Activated T-helper 1 cell treated with anti-CD3 and anti-CD28 coated beads, Interleukin-12 subunit alpha, Interleukin-12 subunit beta, Interleukin-2, Interleukin-4 antibody, amounts not matched to agents 30 ng/mL and 10 ng/mL and 1 ng/mL, durations not matched to agents 14 hours and 24 hours and 36 hours (primary cell): Measurements from ENCODE around the gene ANKRD44. TPM values are rescaled to one million over a fixed set of nuclear protein-coding genes. Genes with fewer than 3 reads are reported as not detected.

Experiments used
- DNase-seq: peaks from one replicate; pipeline ENCODE4 v3.0.0; 2021; ENCODE audit warnings: low spot score
- H3K27ac Mint-ChIP-seq: one replicate; pipeline ENCODE4 v1.8.0; 2021; ENCODE audit warnings: mild to moderate bottlenecking, mixed read lengths
- H3K27me3 Mint-ChIP-seq: one replicate; pipeline ENCODE4 v1.8.0; 2022; ENCODE audit warnings: mild to moderate bottlenecking, moderate library complexity, mixed read lengths; ENCODE audit not compliant: insufficient read depth
- H3K36me3 Mint-ChIP-seq: one replicate; pipeline ENCODE4 v1.8.0; 2021; ENCODE audit warnings: low read depth, mixed read lengths
- H3K4me1 Mint-ChIP-seq: one replicate; pipeline ENCODE4 v1.8.0; 2021; ENCODE audit warnings: low read depth, mixed read lengths
- H3K4me3 Mint-ChIP-seq: one replicate; pipeline ENCODE4 v1.8.0; 2021; ENCODE audit warnings: mild to moderate bottlenecking, moderate library complexity, mixed read lengths
- H3K9me3 Mint-ChIP-seq: one replicate; pipeline ENCODE4 v1.8.0; 2021; ENCODE audit warnings: mixed read lengths
- intact Hi-C: fragments of 100-400 bp; cut with micrococcal nuclease; formaldehyde crosslinking; loops from one replicate; pipeline ENCODE4 v1.15.1; 2024
- total RNA-seq: library from RNA; stranded (reverse); gene quantifications from 2 replicates; pipeline ENCODE4 v1.2.3, GENCODE V29; 2022

The ANKRD44 gene
- total RNA-seq, 1 donor from 2014 or later: 159 TPM

DNA sequence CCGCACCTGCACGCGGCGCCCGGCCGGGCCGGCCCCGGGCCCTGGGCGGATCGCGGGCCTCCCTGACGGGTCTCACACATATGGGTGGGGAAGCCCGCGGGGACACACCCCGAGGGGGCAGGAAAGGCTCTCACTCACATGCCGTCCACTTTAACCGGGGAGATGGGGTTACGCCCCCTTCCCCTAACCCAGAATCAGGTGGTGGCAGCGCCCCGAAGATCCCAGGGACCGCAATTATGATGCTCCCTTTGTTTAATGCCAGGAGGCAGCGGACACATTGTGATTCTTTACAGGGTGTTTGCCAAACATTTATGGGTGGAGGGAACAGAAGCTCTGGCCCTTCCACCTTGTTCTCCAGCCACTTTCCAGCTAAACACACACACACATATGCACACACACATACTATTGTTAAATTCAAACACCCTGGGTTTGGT is 424 bp upstream of the ANKRD44 start:
- Mint-ChIP-seq H3K27me3 (no peaks in the 10 kb centered on the region), H3K4me3 (peak overlapping the region; percentile 85), H3K27ac (peak overlapping the region; percentile 90), H3K4me1 (peaks cover 63% of the 10 kb centered on the region), H3K9me3 (no peaks in the 10 kb centered on the region), H3K36me3 (peaks cover 9% of the 10 kb centered on the region)
- DNase-seq: no peak
- intact Hi-C loops: loop anchor here (1.0 to 5.0 kb wide), 7 partner anchors 12 to 384 kb away; partner anchors contain the start of gene PGAP1

DNA sequence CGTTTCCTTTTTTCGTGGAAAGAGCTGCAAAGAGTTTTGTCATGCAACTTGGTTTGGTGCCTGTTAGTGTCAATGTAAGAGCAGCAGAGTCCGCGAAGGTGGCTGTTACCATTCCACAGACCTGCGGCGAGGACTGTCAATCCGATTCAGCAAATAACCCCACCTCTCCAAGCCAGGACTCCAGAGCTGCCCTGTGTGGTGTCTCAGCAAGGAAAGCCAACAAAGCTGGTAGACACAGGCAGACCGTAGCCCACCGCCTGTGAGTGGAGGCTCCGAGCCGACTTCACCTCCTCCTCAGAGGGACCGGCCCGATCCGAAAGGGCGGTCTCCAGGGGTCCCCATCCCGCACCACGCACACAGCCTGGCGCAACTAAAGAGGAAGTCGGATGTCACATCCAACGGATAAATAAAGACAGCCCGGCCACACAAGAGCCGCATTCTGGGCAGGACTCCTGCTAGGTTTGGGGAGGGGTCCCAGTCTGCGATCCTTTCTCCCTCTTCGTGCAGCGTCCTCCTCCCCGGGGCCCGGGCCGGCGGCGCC is 819 bp downstream of the ANKRD44 start:
- H3K27ac Mint-ChIP-seq: peak overlapping the region; percentile 98

DNA sequence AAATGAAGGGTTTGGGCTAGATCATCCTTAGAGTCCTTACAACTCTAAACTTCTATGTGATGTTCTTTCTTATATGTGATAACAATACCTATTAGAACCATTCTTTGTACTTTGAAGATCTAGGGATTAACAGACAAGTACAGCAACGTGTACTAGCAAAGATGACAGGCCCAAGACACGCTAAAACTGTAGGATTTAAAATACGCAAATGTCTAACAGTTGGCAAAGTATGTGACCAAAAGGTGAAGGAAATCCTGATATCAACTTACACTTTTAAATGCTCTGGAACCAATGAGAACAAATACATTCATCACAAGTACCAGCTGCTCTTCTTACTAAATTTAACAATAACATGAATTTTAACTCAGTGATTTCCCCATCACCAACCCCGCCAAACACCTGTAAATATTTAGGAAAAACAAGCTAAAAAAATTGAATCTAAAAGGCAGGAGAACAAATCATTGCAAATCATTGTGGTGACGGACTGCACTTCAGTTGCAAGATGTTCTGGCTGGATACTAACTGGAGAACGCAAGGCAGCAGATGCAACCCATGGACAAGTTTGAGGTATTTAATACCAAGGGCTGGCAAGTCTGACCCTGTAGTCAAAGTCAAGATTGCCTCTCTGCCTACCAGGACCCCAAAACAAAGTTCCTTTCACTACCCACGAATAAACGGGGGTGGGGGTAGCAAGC is 1.4 kb downstream of the ANKRD44 start:
- Mint-ChIP-seq H3K27ac (peak overlapping the region; percentile 98), H3K9me3 (no peaks in the 10 kb centered on the region), H3K36me3 (peaks cover 18% of the 10 kb centered on the region), H3K4me1 (peaks cover 73% of the 10 kb centered on the region), H3K4me3 (peak overlapping the region; percentile 91), H3K27me3 (no peaks in the 10 kb centered on the region)
- no peak for DNase-seq
- intact Hi-C loops: loop anchor here (1.0 to 10.0 kb wide), 9 partner anchors 15 to 1144 kb away; partner anchors contain the start of gene HSPD1

More for the DNA sequence above, 819 bp downstream of the ANKRD44 start:
- peak; percentile 40 for DNase-seq
- Mint-ChIP-seq H3K4me3 (peak overlapping the region; percentile 91), H3K36me3 (peaks cover 13% of the 10 kb centered on the region), H3K4me1 (peaks cover 72% of the 10 kb centered on the region), H3K27me3 (no peaks in the 10 kb centered on the region), H3K9me3 (no peaks in the 10 kb centered on the region)
- intact Hi-C loops: loop anchor here (1.0 to 10.0 kb wide), 8 partner anchors 22 to 1145 kb away; partner anchors contain the start of genes HSPD1 and PGAP1

DNA sequence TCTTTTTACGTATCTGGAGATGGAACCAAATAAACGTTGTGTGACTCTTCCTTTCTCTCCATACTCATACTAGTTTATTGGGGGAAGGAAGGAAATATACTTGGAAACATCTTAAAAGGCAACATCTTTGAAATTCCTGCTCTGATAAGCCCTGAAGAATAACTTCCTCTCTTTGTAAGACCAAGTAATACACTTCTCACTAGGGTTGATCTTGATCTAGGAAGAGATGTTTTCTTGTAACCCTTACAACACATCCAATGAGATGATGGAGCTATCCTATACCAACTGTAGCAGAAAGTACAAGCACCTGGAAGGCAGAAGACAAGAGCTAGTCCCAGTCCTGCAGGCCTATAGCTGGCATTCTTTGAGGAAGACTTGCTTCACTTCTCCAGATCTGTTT is 2.0 kb downstream of the ANKRD44 start:
- H3K27ac Mint-ChIP-seq: peak overlapping the region; percentile 98
- H3K9me3 Mint-ChIP-seq: no peaks in the 10 kb centered on the region
- no peak for DNase-seq
- peaks cover 74% of the 10 kb centered on the region for H3K4me1 Mint-ChIP-seq
- no peaks in the 10 kb centered on the region for H3K27me3 Mint-ChIP-seq
- peaks cover 18% of the 10 kb centered on the region for H3K36me3 Mint-ChIP-seq
- intact Hi-C loops: loop anchor here (1.0 to 10.0 kb wide), 8 partner anchors 14 to 1144 kb away; partner anchors contain the start of gene HSPD1
- peak overlapping the region; percentile 91 for H3K4me3 Mint-ChIP-seq

DNA sequence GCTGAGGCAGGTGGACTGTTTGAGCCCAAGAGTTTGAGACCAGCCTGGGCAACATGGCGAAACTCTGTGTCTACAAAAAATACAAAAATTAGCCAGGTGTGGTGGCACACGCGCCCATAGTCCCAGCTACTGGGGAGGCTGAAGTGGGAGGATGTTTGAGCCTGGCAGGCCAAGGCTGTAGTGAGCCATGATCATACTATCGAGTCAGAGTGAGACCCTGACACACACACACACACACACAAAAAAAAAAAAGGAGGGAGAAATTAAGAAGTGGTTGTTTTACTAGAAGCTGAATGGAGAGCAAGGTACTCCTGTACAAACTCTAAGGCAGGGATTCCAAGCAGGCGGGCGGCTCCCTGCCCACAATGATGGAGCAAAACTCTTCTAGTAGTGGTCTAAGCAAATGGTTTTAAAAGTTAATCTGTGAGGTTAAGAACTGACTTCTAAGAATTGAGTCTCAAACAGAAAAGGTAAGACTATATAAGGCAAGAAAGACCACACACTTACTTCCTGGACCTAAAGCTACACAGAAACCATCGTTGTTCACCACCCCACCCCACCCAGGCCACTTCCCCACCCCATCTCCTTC is 2.6 kb downstream of the ANKRD44 start:
- DNase-seq: peak; percentile 54
- Mint-ChIP-seq H3K4me3 (peak overlapping the region; percentile 91), H3K27ac (peak overlapping the region; percentile 98), H3K36me3 (peaks cover 18% of the 10 kb centered on the region), H3K4me1 (peaks cover 79% of the 10 kb centered on the region), H3K27me3 (no peaks in the 10 kb centered on the region), H3K9me3 (no peaks in the 10 kb centered on the region)
- intact Hi-C loops: loop anchor here (1.0 to 10.0 kb wide), 8 partner anchors 14 to 1143 kb away; partner anchors contain the start of gene HSPD1

DNA sequence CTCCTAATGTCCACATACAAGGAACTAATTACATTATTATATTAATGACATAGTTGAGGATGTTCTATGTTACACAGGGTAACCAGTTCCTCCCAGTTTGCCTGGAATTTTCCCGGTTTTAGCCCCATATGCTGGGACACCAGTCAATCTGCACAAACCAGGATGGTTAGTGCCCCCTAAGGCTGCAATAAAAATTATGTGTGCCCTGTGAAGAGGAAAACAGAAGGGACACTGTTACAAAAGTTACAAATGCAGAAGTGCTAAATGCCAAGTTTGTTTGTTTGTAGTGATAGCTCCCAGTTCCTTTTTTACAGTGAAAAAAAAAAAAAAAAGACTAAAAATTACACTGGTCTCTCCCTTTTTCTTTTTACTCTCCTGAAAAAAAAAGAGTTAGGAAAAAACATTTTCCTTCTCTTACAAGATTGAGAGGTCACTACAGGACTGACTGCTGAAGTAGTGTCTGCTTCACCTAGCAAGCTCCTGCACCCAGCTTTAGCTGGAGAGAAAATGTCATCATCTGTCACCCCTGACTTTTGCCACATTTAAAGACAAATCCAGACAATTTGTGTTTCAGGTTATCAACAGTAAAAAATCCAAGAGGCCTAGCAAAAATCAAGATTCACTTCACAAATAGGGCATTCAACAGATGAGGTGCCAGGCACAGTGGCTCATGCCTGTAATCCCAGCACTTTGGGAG is 3.2 kb downstream of the ANKRD44 start:
- no peak for DNase-seq
- Mint-ChIP-seq H3K27ac (peak overlapping the region; percentile 98), H3K27me3 (no peaks in the 10 kb centered on the region), H3K4me1 (peaks cover 79% of the 10 kb centered on the region), H3K36me3 (peaks cover 20% of the 10 kb centered on the region), H3K9me3 (no peaks in the 10 kb centered on the region), H3K4me3 (peak overlapping the region; percentile 91)
- intact Hi-C loops: loop anchor here (5.0 to 10.0 kb wide), 3 partner anchors 180 to 1143 kb away; partner anchors contain the start of gene HSPD1

DNA sequence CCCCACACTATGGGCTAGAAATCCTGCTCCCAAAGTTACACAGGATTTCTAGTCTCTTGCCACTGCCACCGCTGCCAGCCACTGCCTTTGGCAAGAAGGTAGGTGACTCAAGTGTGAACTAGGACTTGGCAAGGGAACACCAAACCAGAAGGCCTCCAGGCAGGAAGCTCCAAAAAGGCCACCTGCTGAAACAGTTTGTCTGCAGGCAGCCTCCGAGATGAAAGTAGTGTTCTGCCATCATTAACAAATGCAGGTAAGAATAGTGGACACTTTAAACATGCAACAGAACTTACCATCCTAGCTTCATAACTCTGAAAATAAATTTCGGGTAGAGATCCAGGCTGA is 3.9 kb downstream of the ANKRD44 start:
- intact Hi-C loops: loop anchor here (5.0 to 10.0 kb wide), 3 partner anchors 179 to 1142 kb away; partner anchors contain the start of gene HSPD1
- Mint-ChIP-seq H3K9me3 (no peaks in the 10 kb centered on the region), H3K27ac (peak overlapping the region; percentile 98), H3K4me1 (peaks cover 79% of the 10 kb centered on the region), H3K27me3 (no peaks in the 10 kb centered on the region), H3K36me3 (peaks cover 26% of the 10 kb centered on the region), H3K4me3 (peak overlapping the region; percentile 91)
- no peak for DNase-seq

DNA sequence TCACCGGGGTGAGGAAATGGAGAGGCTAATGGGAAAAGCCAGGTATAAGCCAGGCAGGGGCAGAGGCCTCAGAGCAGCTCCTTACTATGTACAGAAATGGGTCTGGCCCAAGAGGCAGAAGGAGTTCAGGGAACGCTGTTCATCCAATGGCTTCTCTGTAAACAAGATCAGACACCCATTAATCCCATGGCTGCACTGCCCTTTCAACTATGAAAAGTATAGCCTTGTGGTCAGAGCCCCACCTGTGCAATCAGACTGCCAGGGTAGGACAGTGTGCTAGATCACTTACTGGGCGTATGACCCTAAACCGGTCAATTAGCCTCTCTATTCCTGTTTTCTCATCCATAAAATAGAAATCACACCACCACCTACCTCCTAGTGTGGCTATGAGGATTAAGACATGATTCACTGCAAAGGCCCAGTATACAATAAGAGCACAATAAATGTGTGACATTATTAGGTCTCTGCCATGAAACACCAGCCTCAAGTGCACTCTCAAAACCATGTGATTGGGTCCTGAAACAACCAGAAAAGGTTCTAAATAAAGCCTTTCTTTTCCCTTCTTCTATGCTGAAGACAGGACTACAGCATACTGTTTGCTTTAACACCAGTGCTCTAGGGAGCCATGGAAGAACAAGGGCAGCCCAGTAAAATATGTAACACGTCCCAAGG is 4.4 kb downstream of the ANKRD44 start:
- H3K36me3 Mint-ChIP-seq: peaks cover 29% of the 10 kb centered on the region
- no peaks in the 10 kb centered on the region for H3K9me3 Mint-ChIP-seq

DNA sequence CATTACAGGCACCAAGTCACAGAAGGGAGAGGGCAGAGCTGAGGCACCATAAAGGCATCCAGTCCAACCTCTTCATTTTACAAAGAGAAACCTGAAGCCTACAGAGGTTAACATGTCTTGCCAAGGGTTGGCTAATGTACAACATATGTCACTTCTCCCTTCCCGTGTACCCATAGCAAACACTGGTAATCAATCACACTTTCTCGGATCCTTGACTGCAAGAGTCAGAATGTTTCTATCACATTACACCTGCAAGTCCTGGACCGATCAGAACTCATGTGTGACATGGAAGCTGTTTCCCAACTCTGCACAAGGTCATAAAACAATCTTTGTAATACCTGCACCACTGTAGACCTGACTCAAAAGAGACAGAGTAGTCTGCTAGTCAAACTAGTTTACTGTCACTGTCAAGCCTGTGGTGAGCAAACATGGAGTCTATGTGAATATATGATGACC is 6.0 kb downstream of the ANKRD44 start:
- Mint-ChIP-seq H3K4me1 (peaks cover 87% of the 10 kb centered on the region), H3K27ac (peak overlapping the region; percentile 95), H3K4me3 (peak overlapping the region; percentile 84), H3K9me3 (no peaks in the 10 kb centered on the region), H3K27me3 (no peaks in the 10 kb centered on the region), H3K36me3 (peaks cover 37% of the 10 kb centered on the region)
- DNase-seq: no peak
- intact Hi-C loops: loop anchor here (1.0 to 10.0 kb wide), 7 partner anchors 10 to 1140 kb away; partner anchors contain the start of genes HSPD1 and SF3B1

More for the DNA sequence above, 4.4 kb downstream of the ANKRD44 start:
- DNase-seq: no peak
- intact Hi-C loops: loop anchor here (5.0 to 10.0 kb wide), 3 partner anchors 179 to 1141 kb away; partner anchors contain the start of gene HSPD1
- Mint-ChIP-seq H3K27me3 (no peaks in the 10 kb centered on the region), H3K27ac (peak overlapping the region; percentile 98), H3K4me1 (peaks cover 79% of the 10 kb centered on the region), H3K4me3 (peak overlapping the region; percentile 91)

DNA sequence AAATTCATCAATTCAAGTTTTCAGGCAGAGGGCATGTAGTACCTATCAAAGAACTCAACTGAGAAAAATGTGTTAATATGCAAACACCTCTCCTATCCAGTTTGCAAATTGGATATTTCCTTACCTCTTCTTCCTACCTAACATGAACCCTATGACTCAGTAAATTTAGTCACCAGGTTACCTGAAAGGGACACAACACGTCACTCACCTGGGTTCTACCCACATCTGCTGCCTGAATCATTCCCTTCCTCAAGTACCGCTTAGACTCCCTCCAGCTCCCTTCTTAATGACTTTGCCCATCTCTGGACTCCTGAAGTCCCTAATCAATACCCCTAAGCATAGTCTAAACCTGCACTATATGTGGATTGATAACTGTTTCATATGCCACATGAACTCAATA is 10.4 kb downstream of the ANKRD44 start:
- H3K36me3 Mint-ChIP-seq: peaks cover 49% of the 10 kb centered on the region
- peak overlapping the region; percentile 16 for H3K4me3 Mint-ChIP-seq
- H3K27me3 Mint-ChIP-seq: no peaks in the 10 kb centered on the region
- DNase-seq: no peak
- H3K9me3 Mint-ChIP-seq: peaks cover 13% of the 10 kb centered on the region
- H3K4me1 Mint-ChIP-seq: peaks cover 89% of the 10 kb centered on the region
- peak overlapping the region; percentile 38 for H3K27ac Mint-ChIP-seq
- intact Hi-C loops: loop anchor here (10.0 kb wide), 1 partner anchor 1135 kb away; no protein-coding TSS in a partner anchor

DNA sequence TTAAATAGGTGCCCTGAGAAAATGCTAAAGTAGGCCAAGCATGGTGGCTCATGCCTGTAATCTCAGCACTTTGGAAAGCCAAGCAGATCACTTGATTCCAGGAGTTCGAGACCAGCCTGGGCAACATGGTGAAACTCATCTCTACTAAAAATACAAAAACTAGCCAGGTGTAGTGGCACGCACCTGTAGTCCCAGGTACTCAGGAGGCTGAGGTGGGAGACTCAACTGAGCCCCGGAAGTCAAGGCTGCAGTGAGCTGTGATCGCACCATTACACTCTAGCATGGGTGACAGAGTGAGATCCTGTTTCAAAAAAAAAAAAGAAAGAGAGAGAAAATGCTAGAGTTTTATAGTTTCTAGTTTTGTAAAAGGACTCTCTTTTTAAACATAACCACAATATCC is 12.0 kb downstream of the ANKRD44 start:
- H3K36me3 Mint-ChIP-seq: peaks cover 40% of the 10 kb centered on the region
- DNase-seq: no peak

More for the DNA sequence above, 12.0 kb downstream of the ANKRD44 start:
- peak overlapping the region; percentile 62 for H3K4me3 Mint-ChIP-seq
- intact Hi-C loops: no loop called here
- H3K27ac Mint-ChIP-seq: peak overlapping the region; percentile 89
- H3K4me1 Mint-ChIP-seq: peaks cover 94% of the 10 kb centered on the region
- H3K27me3 Mint-ChIP-seq: no peaks in the 10 kb centered on the region
- H3K9me3 Mint-ChIP-seq: peaks cover 13% of the 10 kb centered on the region
